Fibroblast of skin of scalp (primary cell): ENCODE measurements around the gene BIRC7.

Experiments
- DNase-seq: peaks from one replicate; pipeline ENCODE4 v3.0.0-alpha.2; 2013

Gene BIRC7

DNA sequence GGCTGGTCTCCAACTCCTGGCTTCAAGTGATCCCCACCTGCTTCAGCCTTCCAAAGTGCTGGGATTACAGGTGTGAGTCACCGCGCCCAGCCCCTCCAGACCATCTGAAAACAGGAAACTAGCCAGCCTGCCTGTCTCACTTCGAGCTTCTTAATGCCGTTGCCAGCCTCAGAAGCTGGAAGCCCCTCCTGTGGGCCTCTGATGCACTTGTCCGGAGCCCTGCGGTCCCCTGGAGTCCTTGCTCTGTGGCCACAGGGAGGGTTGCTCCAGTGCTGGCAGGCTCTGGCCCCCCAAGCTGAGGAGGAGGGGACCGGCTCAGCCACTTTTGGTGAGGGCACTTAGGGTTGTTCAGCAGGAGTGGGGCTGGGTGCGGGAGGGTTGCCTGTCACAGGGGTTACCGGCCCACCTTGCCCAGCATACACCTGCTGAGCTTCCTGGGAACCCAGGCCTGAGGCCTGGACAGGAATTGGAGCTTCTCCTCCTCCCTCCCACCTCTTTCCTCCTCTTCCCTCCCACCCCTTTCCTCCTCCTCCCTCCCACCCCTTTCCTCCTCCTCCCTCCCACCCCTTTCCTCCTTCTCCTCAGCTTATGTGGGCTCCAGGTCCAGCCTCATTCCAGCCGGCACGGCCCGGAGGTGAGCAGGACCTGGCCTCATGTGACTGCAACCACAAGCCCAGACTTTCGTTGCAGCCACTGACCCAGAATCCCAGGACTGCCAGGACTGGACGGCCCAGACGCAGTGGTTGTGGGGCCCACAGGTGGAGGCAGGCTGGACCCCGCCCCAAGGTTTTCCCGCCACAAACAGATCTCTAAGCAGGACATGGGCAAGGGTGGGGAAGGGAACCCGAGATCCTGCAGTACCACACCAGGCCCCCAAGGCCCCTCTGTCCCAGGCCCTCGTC lies 9.4 kb upstream of the BIRC7 start:
- DNase-seq: no peak

DNA sequence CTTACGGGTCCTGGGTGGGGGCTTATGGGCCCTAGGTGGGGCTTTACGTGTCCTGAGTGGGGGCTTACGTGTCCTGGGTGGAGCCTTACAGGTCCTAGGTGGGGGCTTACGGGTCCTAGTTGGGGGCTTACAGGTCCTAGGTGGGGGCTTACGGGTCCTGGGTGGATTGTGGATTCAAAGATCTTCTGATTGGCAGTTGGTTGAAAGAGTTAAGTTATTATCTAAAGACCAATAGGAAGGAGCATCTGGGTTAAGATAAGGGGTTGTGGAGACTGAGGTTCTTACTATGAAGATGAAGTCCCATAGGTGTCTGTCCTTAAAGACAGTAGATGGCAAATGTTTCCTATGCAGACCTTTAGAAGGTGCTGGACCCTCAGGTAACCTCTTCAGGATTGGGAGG lies 8.4 kb upstream of the BIRC7 start:
- no peak for DNase-seq

DNA sequence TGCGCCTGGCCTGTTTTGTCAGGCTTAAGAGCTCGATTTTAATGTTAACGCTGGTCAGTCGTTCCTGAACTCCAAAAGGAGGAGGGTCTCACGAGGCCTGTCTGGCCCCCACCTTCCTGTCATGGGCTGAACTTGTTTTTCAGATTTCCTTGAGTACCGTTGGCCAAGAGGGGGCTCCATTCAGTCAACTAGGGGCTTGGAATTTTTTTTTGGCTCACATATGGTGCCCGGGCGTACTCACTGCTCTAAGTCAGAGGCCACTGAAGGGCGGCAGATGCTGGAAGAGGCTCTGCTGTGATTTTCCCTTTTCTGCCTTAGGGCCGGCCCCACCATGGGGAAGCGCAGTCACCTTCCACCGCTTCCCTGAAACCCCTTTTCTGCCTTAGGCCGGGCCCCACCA lies 6.9 kb upstream of the BIRC7 start:
- no peak for DNase-seq

DNA sequence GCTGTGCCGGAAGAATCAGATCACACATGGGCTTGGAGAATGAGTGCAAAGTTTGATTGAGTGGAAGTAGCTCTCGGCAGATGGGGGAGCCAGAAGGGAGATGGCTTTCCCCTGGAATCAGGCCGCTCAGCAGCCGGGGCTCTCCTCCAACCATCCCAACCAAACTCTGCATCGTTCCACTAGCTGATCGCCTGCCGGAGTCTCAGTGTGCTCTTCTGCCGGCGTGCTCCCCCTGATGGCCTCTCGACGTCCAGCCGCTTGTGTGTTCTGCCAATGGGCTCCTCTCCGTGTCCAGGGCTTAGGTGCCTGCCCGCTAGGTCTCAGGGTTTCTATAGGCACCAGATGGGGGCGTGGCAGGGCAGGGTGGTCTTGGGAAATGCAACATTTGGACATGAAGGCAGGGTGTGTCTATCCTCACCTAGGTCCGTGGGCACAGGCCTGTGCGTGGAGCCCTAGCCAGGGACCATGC lies 4.9 kb upstream of the BIRC7 start:
- DNase-seq: peak; percentile 69

DNA sequence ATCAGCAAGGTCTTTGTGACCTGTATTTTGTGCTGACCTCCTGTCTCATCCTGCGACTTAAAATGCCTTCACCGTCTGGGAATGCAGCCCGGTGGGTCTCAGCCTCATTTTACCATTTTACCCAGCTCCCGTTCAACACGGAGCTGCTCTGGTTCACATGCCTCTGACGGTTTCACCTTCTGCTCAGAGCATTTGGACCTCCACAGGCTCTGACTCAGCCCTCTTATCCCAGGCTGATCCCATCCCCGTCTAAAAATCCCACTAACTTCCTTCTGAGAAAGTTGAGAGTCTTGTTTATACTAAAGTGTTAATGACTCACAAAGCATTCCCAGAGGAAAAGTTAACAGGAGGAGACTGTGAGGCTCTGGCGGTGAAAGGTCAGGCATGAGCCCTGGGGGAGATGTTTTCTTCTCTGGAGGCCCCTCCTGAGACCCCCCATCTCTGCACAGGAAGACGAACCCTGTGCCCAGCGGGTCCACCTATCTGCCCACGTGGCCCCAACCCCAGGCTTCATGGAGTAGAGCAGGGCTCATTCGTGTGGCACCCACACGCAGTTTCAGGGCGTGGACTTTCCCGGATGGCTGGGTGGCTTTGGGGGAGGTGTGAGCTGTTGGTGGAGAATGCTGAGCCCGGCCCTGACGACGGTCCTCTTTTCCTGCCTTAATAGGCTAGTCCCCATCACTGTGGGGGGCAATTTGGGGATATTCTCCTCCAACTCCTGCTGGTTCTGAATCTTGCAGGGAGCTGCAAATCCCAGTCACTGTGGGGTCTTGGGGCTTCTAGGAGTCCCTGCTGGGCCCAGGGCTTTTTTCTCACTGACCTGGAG lies 3.3 kb upstream of the BIRC7 start:
- peak; percentile 95 for DNase-seq

DNA sequence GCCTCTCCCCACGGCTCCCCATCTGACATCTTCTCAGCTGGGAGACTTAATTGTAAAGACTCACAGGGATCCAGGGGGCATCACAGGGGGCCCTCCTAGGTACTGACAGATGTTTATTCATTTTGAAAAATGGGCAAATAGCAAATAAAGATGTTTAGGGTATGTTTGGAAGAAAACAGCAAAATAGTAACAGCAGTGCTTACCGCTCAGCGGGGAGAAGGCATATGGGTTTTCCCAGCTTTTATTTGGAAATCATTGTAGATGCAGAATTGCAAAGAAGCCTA lies 2.7 kb upstream of the BIRC7 start:
- DNase-seq: no peak

DNA sequence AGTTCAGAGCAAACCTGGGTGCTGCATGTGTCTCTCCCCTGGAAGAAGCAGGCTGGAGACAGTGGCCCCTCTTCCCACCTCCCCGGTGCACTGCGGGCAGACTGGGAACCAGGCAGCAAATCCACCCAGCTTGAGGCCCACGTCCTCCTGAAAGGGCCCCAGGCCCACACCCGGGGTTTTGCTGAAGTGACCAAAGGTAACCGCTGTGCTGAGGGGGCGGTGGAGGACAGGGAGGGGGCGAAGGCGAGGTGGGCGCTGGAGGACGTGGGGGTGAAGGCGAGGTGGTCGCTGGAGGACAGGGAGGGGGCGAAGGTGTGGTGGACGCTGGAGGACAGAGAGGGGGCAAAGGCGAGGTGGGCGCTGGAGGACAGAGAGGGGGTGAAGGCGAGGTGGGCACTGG lies 1.8 kb upstream of the BIRC7 start:
- DNase-seq: no peak

DNA sequence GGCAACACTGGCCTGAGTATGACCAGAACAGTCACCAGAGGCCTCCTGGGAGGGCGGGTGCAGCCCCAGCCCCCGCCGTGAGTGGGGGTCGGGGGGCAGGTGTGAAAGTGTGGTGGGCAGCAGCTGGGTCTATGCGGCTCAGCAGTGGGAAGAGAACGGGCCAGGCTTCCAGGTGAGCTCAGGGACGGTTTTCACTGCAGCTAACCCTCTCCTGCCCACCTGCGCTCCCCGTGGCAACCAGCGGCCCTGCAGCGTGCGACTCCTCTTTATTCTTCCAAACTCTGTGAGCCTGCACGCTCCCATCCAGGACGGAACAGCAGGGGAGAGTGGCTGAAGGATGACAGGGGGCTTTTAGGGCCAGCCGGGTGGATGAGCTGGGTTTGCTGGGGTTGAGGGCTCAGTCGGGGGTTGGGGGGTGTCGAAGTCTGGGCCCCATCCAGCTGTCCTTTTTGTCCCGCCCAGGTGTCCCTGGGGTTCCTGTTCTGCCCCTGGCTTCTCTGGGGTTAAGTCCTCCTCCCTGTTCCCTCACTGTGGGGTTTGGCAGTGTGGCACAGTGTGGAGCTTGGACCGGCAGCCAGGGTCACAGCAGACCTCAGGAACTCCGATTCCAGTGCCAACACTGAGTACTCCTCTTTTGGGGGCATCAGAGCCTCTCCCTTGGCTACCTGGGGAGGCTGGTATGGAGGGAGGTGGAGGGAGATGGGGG lies 859 bp upstream of the BIRC7 start:
- no peak for DNase-seq

DNA sequence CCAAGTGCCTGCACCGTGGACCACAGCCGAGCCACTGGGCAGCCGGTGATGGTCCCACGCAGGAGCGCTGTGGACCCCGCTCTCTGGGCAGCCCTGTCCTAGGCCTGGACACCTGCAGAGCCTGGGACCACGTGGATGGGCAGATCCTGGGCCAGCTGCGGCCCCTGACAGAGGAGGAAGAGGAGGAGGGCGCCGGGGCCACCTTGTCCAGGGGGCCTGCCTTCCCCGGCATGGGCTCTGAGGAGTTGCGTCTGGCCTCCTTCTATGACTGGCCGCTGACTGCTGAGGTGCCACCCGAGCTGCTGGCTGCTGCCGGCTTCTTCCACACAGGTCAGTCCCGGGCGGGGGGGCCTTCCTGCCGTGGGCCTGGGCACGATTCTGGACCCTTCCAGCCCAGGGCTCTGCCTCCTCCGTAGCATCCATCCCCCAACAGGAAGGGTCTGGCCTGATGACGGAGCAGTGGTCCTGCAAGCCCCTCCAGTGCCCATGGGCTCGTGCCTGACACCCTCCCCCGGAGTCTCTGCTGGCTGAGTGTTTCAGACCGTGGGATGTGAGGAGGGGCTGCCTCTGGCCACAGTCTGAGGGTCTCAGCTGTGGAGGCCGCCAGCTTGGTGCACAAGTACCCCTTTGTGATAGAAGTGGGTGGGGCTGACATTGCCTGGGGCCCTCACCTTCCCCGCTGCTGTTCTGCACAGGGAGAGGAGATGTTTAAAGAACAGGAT lies 572 bp downstream of the BIRC7 start:
- DNase-seq: no peak

DNA sequence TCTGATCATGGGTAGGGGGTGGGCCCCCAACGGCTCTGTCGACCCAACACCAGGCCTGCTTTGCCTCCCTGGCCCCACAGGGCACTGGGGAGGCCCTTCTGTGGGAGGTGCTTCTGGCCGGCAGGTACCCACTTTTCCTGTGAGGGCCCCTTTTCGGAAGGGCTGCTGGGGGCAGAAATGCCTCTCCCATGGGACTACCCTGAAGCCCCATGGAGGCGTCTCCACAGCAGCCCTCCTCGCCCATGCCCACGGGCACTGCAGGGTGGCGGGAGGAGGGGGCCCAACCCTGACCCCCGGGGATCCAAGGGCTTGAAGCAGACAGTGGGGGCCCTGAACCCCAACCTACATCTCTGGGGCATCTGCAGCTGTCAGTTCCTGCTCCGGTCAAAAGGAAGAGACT lies 2.3 kb downstream of the BIRC7 start:
- DNase-seq: no peak

DNA sequence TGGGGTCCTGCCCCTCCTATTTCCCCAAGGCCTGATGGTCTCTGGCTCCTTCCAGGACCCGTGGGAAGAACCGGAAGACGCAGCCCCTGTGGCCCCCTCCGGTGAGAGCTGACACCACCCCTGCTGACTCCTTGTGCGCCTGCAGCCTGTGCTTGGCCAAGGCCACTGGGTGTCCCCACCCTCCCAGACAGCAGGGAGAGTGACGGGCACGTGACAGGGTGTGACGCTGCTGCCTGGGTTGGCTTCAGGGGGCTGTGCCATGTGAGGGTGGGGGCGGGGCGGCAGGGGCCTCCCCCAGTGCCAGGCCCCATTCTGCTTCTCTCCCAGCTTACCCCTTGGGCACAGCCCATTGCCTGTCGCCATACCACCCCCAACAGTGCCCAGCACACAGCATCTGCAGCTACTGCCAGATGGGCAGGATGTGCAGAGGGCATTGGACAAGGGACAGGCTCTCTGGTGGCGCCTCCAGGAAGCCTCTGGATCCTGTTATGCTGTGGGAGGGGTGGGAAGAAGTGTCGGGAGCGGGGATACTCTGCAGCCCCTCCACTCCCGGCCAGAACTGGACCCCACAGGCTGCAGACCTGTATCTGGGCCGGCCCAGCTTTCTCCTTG lies 2.9 kb downstream of the BIRC7 start:
- peak; percentile 27 for DNase-seq

DNA sequence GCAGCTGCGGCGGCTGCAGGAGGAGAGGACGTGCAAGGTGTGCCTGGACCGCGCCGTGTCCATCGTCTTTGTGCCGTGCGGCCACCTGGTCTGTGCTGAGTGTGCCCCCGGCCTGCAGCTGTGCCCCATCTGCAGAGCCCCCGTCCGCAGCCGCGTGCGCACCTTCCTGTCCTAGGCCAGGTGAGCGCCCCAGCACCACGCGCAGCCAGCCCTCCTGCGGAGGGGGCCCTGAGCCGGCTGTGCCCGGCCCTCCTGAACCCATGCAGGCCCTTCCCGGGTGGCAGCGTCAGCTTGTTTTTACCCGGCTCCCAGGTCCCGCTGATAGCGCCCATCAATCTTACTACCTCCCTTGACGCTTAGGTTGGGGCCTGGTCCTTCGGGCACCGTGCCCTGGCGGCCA lies 3.7 kb downstream of the BIRC7 start:
- no peak for DNase-seq

DNA sequence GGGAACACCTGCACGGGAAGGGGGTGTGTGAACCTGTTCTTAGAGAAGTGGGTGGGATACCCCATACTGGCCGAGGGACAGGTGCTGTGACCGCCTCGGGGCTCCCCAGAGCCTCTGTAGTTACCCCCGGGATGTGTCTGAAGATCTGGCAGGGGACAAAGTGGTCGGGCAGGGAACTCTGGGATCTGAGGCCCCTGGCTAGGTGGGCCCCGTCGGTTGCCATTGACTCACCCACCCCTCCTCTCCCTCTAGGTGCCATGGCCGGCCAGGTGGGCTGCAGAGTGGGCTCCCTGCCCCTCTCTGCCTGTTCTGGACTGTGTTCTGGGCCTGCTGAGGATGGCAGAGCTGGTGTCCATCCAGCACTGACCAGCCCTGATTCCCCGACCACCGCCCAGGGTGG lies 4.3 kb downstream of the BIRC7 start:
- no peak for DNase-seq

DNA sequence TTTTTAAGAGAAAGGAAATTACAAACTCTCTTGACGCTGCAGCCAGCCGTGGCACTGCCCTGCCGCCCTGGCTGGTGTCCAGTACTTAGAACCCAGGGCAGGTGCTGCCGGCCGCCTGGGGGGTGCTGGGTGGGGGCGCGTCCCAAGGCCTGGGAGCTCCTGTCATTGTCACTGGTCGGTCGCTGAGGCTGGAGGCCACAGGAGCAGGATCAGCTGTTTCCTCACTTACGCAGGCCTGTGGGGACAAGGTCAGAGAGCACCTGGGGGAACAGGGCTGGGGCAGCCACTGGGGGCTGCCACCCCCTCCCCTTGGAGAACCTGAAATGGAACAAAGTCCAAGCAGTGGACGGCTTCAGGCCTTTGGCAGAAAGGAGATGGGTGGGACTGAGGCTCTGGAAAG lies 5.6 kb downstream of the BIRC7 start:
- DNase-seq: no peak

DNA sequence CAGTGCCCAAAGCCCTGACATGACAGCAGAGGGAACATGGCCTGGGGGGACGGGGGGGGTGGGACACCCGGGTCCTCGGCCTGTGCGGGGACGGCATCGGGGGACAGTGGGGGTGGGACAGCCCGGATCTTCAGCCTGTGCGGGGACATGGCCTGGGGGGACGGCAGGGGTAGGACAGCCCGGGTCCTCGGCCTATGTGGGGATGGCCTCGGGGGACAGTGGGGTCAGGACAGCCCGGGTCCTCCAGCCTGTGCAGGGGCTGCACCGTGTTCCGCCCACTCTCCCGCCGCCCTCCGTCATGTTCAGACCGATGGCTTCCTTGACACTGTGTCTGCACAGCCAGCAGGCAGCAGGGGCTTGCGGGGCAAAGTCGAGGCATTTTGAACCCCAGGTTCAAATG lies 7.0 kb downstream of the BIRC7 start:
- DNase-seq: no peak

DNA sequence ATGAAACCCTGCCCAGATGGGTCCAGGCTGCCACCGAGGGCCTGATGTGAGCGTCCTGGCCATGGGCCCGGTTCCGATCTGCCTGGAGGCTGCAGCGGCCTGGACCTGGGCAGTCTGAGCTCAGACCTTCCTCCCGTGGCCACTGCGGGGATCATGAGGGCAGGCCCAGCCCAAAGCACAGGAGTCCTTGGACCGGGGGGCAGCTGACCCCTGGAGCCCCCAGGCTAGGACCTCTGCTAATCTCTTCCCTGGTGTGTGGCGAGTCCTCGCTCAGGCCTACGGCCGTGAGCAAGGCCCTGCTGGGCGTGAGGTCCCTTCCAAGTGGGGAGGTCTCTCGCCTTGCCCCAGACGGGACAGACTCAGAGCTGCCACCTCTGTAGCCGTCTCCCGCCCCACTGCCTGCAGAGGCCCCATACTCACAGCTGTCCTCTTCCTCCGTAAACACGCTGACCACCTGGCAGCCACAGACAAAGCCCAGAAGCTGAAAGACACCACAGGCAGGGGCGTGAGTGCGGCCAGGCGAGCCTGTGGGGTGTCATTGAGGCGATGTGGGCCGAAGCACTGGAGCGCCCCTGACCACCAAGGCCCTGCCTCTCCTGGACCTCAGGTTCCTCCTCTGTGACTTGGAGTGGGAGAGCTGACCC lies 8.0 kb downstream of the BIRC7 start:
- no peak for DNase-seq

DNA sequence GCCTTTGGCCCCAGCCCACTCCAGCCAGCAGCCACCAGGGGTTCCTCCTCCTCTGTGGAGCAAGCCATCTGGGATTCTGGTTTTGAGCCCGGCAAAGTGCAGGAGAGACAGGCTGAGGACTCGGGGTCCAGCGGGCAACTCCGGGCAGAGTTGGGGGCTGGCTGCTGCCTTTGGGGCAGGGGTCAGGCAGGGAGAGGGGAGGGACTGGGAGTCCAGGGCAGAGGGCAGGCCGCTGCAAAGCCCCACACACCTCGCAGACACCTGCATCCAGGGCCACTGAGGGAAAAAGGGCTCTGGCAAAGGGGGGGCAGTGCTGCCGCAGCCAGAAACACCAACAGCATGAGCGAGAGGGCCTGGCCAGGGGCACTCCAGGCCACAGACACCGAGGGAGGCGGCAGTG lies 8.8 kb downstream of the BIRC7 start:
- no peak for DNase-seq

DNA sequence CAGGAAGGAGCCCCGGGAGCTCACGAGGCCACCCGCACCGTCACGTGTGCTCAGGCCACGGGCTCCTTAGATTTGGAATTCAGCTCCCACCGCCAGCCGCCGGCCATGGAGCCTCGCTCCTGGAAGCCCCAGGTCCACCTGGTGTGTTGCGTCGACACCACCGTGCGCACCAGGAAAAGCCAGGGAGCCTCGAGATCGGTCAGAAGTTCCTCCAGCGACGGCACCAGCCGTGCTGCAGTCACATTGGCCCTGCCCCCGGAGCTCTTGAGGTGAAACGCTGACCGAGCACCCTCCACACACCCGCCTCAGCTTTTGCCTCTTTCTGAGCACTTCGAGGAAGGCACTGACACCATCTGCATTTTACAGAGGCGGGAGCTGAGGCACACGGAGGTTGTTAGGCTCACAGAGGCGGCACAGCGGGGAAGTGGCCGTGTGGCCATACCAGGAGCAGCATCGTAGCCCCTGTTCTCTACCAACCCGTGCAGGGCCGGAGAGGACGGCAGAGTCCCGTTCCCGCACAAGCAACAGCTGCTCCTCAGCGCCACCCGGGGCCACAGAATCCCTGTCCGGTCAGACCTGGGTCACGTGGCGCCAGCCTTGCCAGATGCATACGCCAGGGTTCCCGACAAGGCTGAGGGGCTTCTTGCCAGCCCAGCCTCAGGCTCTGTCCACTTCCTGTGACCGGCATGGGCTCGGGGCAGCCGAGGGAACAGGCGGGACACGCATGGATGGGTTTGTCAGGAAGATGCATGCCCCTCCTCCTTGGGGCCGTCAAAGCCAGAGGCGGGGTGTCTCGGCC lies 11.0 kb downstream of the BIRC7 start:
- no peak for DNase-seq

DNA sequence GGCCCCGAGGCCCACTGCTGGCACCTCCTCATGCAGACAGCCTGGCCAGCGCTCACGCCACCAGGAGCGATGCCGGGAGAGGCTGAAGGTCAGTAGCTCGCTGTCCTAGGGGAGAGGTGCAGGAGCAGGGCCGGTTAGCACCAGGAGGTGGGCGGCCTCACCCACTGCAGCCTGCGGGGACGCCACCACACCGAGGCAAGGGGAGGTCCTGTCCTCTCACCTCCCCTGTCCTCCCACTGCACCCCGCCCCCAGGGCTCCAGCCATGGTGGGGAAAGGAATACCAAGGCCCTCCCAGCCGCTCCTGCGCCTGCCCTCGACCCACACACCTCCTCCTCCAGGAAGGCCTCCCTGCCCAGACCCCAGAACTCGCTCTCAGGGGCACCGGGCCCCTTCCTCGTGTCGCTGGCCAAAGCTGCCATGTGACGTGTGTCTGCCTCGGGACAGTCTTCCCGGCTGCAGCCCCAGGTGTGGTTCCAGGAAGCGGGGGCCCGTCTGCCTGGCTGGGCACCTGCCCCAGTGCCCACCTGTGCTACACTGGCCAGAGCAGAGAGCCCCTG lies 12.0 kb downstream of the BIRC7 start:
- DNase-seq: no peak

DNA sequence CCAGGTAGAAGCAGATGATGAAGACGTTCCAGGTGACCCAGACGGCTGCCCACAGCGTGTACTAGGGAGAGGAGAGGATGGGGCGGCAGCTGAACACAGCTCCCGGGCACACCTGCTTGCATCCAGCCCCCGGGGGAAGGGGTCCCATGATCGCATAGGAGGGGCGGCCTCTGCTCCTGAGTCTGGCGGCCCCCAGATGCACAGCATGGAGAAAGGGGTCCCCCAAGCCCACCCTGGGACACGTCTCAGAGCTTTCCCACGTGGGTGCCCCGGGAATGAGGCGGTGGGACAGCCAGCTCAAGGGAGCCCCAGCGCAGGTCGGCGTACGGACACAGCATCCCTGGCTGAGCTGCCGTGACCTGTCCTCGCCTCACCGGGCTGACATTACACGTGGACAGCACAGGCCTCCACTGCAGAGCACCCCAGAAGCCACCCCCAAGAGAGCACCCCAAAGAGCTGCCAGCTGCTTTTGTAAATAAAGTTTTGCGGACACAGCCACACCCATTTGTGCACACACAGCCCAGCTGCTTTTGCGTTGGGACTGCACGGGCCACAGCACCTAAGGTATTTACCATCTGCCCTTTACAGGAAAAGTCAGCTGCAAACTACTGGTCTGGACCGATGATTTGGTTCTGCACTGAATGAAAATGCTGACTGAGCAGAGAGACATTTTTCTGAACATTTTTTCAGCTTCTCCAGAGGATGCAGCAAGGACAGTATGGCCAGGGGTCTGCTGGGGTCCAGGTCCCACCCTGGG lies 13.3 kb downstream of the BIRC7 start:
- no peak for DNase-seq
